Measurements from ENCODE around the gene SMIM33.

- TF ChIP-seq CTCF (IDR thresholded peaks at IDR 0.05) (no peak), POLR2A (IDR thresholded peaks at IDR 0.05) (no peak)
Measured at GRCh38 chr5:139460455-139460854, 10.3 kb upstream of the SMIM33 start.
